ENCODE results near the gene GALNT4. TPM values are rescaled to one million over a fixed set of nuclear protein-coding genes. Genes with fewer than 3 reads are reported as not detected.

The GALNT4 gene
- total RNA-seq (2022; extraction: Qiagen RNA extraction), result 13.7 to 22.6 TPM (median 18.1 TPM) in 5 replicates

GRCh38 chr12:89524541-89525304, at the start of gene GALNT4:
Gene GALNT4, minus strand, starts transcription at chr12:89524796. Its CDS starts 247 bp downstream, at chr12:89524549.

GRCh38 chr12:89525824-89526770, 1.5 kb upstream of the GALNT4 start, which contains the start of gene POC1B:
Gene POC1B, minus strand, starts transcription at chr12:89526047. Its CDS starts 152 bp downstream, at chr12:89525895.

Other genes with a start within 250 kb of the GALNT4 start
- 11.1 to 15.1 TPM (median 13.5 TPM) in 5 replicates for gene DUSP6, start 172.3 kb downstream of the GALNT4 start, total RNA-seq (2022; extraction: Qiagen RNA extraction)
- 18.1 to 24.6 TPM (median 22.9 TPM) in 5 replicates for gene POC1B, start 1.3 kb upstream of the GALNT4 start, total RNA-seq (2022; extraction: Qiagen RNA extraction)
- 54.9 to 65.9 TPM (median 58.7 TPM) in 5 replicates for gene ATP2B1, start 184.0 kb upstream of the GALNT4 start, total RNA-seq (2022; extraction: Qiagen RNA extraction)